DMS114 treated with DMSO at 0.1 percent for 48 hours (cell line): Measurements from ENCODE around the gene SLC35B2.
A peak's percentile ranks its signal among the peaks of the same experiment; 100 is the strongest.

ENCODE experiments used
- DNase-seq: peaks from one replicate; lab custom pipeline; 2025; ENCODE audit not compliant: unreplicated experiment; lab: John Stamatoyannopoulos, UW

Gene SLC35B2

GRCh38 chr6:44224029-44224964 lies 33.0 kb downstream of the SLC35B2 start:
- DNase-seq: no peak

GRCh38 chr6:44223319-44224028 lies 33.9 kb downstream of the SLC35B2 start, which contains the start of gene SLC29A1:
Gene SLC29A1, plus strand, starts transcription at chr6:44223595. Its CDS starts 3,719 bp downstream, at chr6:44227314.
- peak; percentile 68 for DNase-seq

- DNase-seq: no peak
These were observed 34.6 kb downstream of the SLC35B2 start for GRCh38 chr6:44222486-44223318.

- DNase-seq: no peak
These were observed 35.4 kb downstream of the SLC35B2 start for GRCh38 chr6:44221961-44222335.

- peak; percentile 49 for DNase-seq
These were observed 35.9 kb downstream of the SLC35B2 start for GRCh38 chr6:44221291-44221960.

- no peak for DNase-seq
These were observed 36.4 kb downstream of the SLC35B2 start for GRCh38 chr6:44220913-44221290.

GRCh38 chr6:44219815-44220784 lies 37.2 kb downstream of the SLC35B2 start:
- DNase-seq: no peak

GRCh38 chr6:44219053-44219814 lies 38.1 kb downstream of the SLC35B2 start:
- peak; percentile 76 for DNase-seq

GRCh38 chr6:44217332-44218143 lies 39.8 kb downstream of the SLC35B2 start:
- no peak for DNase-seq

GRCh38 chr6:44216677-44217331 lies 40.5 kb downstream of the SLC35B2 start, which contains the start of gene MYMX:
Gene MYMX, plus strand, starts transcription at chr6:44216926. Its CDS starts 546 bp downstream, at chr6:44217472.
- no peak for DNase-seq

GRCh38 chr6:44214307-44214706 lies 43.0 kb downstream of the SLC35B2 start:
- DNase-seq: no peak

- no peak for DNase-seq
These were observed 46.0 kb downstream of the SLC35B2 start for GRCh38 chr6:44211284-44211683.

- no peak for DNase-seq
These were observed 49.4 kb downstream of the SLC35B2 start for GRCh38 chr6:44207966-44208365.
